T47D (cell line): Measurements from ENCODE around the gene PFN4.
"Not testable (repeated sequence)": the region's sequence is repeated elsewhere in the genome, so short reads cannot be mapped to it uniquely, and the experiment has no call there.

Source experiments
- DNase-seq, 2 experiments: peaks; one replicate each; pipeline versions ENCODE4 v3.0.0 to v3.0.0-alpha.2; 2011 to 2012; ENCODE audit warnings: low read depth in 1 of 2, low spot score in 1 of 2
- JUND ChIP-seq: IDR thresholded peaks from 2 replicates; pipeline ENCODE4 v1.6.1; 2012; ENCODE audit warnings: low read depth
- in situ Hi-C: cut with HindIII; loops from 2 replicates; pipeline ENCODE4 v1.10.0; 2016; ENCODE audit warnings: low sequenced_read_pairs, low pct_unique_long_range_greater_than_20kb

Gene PFN4

DNA sequence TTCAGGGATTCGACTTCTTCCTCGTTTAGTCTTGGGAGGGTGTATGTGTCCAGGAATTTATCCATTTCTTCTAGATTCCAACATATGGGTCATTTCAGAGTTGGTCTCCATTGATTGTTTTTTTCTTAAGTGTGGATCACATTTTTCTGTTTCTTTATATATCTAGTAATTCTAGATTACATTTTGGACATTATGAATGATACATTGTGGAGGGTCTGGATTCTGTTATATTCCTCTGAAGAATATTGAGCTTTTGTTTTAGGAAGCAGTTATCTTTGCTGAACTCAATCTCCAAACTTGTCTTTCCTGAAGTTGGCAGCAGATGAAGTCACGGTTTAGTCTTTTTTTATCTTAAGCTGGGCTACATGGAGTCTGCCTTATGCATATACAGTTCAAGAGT is 9.4 kb upstream of the PFN4 start:
- no peak for TF ChIP-seq JUND
- in situ Hi-C loops, result no loop called here
- no peak for DNase-seq

DNA sequence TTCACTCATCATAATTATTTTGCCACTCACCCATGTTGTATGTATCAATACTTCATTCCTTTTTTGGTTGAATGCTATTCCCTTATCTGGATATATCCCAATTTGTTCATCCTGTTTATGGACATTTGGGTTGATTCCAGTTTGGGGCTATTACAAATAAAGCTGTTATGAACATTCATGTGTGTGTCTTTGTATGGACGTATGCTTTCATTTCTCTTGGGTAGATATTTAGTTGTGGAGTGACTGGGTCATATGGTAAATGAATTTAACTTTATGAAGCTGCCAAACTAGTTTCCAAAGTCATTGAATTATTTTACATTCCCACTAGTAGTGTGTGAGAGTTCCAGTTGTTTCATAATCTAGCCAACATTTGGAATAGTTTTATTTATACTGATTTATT is 2.8 kb upstream of the PFN4 start:
- no peak for TF ChIP-seq JUND
- no peak for DNase-seq
- in situ Hi-C loops, result no loop called here

DNA sequence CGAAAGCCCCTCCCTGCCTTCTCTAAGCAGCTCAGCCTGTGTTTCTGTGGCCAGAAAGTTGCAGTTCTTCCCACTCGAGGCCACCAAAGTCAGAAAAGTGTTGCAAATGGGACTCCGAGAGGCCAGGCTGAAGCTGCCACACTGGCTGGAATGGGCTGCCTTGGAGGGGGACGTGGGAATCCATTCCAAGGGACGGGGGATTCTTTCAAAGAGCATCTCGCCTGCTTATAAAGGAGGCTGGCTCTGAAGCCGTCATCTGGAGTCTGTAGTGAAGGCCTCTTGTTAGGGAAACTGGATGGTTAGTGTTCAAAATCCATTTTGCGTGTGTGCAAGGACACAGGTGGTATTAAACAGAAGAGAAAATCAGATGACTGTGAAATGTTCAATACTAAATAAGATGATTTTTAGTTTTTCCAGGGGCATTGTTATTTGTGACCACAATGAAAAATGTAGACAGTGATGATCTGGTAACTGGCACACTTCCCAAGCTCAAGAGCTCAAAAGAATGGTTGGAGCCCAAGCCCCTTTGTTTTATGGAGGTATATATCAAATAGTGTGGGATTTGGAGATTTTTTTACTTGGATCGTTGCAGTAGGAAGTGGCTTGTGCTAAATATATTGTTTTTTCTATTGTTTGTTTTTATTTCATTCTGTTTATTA is 917 bp upstream of the PFN4 start:
- DNase-seq, result peak in 1 of 2 experiments; percentile 7
- in situ Hi-C loops, result no loop called here
- no peak for TF ChIP-seq JUND

DNA sequence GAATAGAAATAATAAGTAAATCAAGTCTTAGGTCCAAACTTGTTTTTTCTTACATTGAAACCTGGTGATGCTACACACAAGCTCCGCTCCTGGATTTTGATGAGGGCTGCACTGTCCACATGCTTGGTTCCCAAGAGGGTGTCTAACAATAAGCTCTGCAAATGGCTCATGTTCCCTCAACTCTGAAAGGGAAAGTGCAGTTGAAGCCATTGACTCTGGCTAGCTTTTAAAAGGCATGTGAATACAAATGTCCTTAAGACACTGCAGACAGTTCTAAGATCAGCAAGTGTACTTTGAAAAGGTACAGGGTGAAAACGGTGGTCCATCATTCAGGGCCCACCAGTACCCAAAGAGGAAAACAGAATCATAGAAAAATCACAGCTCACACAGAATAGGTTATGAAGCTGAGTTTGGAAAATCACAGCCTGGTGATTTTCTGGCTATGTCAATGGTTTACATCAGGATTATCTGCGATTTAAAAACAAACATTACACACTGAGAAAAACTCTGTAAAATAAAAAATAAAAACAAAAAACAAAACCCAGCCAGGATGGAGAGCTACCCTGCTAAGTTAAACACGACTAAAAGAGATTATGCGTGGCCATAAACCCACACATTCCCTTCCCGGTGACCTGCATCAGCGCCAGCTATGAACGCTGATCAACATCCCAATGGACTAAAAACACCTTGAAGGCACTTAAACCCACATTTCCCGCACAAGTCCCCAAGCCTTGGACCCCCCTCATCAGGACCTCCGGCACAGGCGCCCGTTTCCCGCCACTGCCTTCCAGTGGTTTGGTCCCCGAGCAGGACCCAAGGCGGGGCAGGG is 554 bp downstream of the PFN4 start:
- DNase-seq, result no peak
- in situ Hi-C loops, result no loop called here
- no peak for TF ChIP-seq JUND

GRCh38 chr2:24121469-24121868 is 1.7 kb downstream of the PFN4 start:
- in situ Hi-C loops, result no loop called here
- DNase-seq, result no peak
- TF ChIP-seq JUND, result no peak

DNA sequence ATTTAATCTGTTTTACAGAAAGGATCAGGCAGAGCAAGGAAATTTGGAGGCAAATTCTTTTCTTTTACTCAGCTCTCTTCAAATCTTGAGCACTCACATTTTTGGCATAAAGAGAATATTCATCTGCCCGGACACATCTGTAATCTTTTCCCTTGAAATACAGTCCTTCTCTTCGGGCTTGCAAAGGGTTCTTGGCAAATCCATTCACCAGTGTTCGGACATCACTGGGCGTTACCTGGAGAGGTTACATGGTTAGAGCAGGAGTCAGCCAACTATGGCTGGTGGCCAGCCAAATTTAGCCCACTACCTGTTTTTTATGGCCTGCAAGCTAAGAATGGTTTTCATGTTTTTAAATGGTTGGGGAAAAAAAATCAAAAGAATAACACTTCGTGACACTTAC is 2.1 kb downstream of the PFN4 start:
- no peak for TF ChIP-seq JUND
- no peak for DNase-seq
- in situ Hi-C loops, result no loop called here

DNA sequence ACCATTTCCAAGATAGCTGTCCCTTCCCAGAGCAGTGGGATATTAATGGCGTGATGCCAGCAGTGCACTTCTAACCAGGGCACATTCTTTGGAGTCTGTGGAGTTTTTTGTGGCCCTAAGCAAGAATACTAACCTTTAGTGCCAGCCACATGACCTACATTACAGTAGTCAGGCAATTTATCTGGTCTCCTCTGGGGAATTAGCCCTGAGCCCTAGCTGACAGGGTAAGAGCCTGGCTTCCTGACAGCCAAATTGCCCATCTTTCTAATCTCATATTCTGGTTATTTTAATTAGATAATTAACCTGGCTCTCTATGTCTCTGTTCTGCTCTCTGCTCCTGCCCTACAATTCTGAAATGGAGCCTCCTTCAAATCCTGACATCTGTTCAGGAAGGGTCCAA is 5.2 kb downstream of the PFN4 start:
- DNase-seq, result no peak

DNA sequence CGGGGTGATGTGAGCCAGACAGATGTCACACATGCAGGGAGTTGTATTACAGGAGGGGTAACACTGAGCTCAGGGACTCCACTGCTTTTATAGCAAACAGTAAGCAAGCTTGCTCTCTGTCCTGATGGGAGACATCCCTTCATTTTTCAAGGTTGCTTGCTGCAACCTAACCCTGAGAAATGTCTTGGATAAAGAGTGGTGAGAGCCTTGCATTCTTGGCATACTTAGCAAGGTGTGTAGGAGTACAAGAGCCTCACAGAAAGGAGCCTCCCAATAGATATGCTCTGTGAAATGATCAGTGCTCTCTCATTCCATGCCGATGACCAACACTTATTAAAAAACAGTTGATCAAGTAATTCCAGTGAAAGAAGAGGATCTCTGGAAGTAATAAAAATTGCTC is 8.1 kb downstream of the PFN4 start:
- DNase-seq, result no peak
- in situ Hi-C loops, result no loop called here
- no peak for TF ChIP-seq JUND

More for the DNA sequence above, 5.2 kb downstream of the PFN4 start:
- TF ChIP-seq JUND, result no peak
- in situ Hi-C loops, result no loop called here

GRCh38 chr2:24111407-24111901 is 11.7 kb downstream of the PFN4 start:
- in situ Hi-C loops, result no loop called here
- peak in 1 of 2 experiments; percentile 13 for DNase-seq
- TF ChIP-seq JUND, result no peak

DNA sequence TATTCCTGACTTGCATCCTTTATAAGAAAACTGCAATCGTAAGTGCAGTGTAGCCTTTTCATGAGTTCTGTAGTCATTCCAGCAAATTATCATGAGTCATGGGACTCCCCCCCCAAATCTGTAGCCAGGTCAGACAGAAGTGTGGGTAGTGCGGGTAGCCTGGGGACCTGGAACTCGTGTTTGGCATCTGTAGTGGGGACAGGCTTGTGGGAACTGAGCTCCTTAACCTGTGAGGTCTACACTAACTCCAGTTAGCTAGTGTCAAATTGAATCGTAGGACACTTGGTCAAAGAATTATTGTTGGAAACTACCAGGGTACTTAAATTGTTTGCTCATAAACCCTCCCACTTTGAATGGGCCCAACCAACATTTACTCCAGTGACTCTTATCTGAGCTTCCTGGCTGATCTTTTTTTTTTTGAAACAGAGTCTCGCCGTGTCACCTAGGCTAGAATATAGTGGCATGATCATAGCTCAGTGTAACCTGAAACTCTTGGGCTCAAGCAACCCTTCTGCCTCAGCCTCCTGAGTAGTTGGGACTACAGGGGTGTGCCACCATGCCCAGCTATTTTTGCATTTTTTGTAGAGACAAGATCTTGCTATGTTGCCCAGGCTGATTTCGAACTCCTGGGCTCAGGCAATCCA is 12.4 kb downstream of the PFN4 start:
- in situ Hi-C loops, result no loop called here
- TF ChIP-seq JUND, result no peak
- no peak for DNase-seq

DNA sequence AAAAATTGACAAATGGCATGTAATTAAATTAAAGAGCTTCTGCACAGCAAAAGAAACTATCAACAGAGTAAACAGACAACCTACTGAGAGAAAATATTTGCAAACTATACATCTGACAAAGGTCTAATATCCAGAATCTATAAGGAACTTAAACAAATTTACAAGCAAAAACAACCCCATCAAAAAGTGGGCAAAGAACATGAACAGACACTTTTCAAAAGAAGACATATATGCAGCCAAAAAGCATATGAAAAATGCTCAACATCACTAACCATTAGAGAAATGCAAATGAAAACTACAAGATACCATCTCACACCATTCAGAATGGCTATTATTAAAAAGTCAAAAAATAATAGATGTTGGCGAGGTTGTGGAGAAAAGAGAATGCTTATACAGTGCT is 13.7 kb downstream of the PFN4 start:
- in situ Hi-C loops, result not testable (repeated sequence)

GRCh38 chr2:24107336-24107735 is 15.8 kb downstream of the PFN4 start:
- no peak for TF ChIP-seq JUND
- in situ Hi-C loops, result no loop called here
- DNase-seq, result no peak

More for the DNA sequence above, 13.7 kb downstream of the PFN4 start:
- DNase-seq, result not testable (repeated sequence)

- TF ChIP-seq JUND, result no peak
- DNase-seq, result no peak
- in situ Hi-C loops, result no loop called here
These were observed 16.3 kb downstream of the PFN4 start for GRCh38 chr2:24106786-24107185.
